Epithelial cell of esophagus (primary cell): ENCODE data around the gene PBX3.
A peak's percentile ranks its signal among the peaks of the same experiment; 100 is the strongest.
"Not testable (repeated sequence)": the region's sequence is repeated elsewhere in the genome, so short reads cannot be mapped to it uniquely, and the experiment has no call there.

ENCODE experiments used
- DNase-seq: peaks from one replicate; pipeline ENCODE4 v3.0.0; 2010; ENCODE audit warnings: low read depth
- H3K4me3 ChIP-seq: 2 replicates; pipeline ENCODE4 v1.5.1; 2011; ENCODE audit warnings: mild to moderate bottlenecking, low read length, control low read depth
- TF ChIP-seq, protein P1 (sequence below): IDR thresholded peaks from 2 replicates; pipeline ENCODE4 v1.5.1; 2011; ENCODE audit warnings: low read depth, mild to moderate bottlenecking, low read length, control low read depth, inconsistent platforms; ENCODE audit not compliant: insufficient read depth; ENCODE audit errors: missing control alignments

The PBX3 gene

GRCh38 chr9:125772740-125773139 lies 25.6 kb downstream of the PBX3 start:
- DNase-seq, result peak; percentile 15
- no peak overlapping the region for H3K4me3 ChIP-seq
- TF ChIP-seq, protein P1, sequence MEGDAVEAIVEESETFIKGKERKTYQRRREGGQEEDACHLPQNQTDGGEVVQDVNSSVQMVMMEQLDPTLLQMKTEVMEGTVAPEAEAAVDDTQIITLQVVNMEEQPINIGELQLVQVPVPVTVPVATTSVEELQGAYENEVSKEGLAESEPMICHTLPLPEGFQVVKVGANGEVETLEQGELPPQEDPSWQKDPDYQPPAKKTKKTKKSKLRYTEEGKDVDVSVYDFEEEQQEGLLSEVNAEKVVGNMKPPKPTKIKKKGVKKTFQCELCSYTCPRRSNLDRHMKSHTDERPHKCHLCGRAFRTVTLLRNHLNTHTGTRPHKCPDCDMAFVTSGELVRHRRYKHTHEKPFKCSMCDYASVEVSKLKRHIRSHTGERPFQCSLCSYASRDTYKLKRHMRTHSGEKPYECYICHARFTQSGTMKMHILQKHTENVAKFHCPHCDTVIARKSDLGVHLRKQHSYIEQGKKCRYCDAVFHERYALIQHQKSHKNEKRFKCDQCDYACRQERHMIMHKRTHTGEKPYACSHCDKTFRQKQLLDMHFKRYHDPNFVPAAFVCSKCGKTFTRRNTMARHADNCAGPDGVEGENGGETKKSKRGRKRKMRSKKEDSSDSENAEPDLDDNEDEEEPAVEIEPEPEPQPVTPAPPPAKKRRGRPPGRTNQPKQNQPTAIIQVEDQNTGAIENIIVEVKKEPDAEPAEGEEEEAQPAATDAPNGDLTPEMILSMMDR, result no peak

GRCh38 chr9:125774106-125774505 lies 26.9 kb downstream of the PBX3 start:
- TF ChIP-seq, protein P1, result no peak
- DNase-seq, result no peak
- H3K4me3 ChIP-seq, result no peak overlapping the region

- DNase-seq, H3K4me3 ChIP-seq: not testable (repeated sequence)
Observed at GRCh38 chr9:125776789-125777188, 29.6 kb downstream of the PBX3 start.

DNA sequence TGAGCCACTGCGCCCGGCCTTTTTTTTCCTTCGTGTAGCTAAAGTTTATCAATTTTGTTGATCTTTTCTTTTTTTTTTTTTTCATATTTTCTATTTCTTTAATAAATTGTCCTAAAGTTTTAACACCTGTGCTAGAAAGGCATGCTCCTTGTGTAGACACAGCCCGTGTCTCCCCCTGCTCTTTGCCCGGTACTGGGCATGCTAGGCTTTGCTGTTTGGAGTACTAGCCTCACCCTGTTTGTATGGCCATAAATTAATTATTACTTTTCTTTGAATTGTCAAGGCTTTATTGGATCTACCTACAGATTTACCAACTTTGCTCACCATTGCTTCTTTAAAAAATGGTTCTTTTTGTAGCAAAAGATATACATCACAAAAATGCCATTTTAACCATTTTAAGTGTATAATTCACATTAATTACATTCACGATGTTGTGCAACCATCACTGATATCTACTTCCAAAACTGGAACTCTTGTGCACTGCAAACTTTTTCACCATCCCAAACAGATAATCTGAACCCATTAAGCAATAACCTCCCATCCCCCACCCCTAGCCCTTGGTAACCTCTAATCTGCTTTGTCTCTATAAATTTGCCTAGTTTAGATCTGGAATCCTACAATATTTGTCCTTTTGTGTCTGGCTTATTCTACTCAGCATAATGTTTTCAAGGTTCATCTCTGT lies 31.5 kb downstream of the PBX3 start:
- DNase-seq, H3K4me3 ChIP-seq: not testable (repeated sequence)

- not testable (repeated sequence) for DNase-seq, H3K4me3 ChIP-seq
Observed at GRCh38 chr9:125779220-125779565, 32.0 kb downstream of the PBX3 start.

DNA sequence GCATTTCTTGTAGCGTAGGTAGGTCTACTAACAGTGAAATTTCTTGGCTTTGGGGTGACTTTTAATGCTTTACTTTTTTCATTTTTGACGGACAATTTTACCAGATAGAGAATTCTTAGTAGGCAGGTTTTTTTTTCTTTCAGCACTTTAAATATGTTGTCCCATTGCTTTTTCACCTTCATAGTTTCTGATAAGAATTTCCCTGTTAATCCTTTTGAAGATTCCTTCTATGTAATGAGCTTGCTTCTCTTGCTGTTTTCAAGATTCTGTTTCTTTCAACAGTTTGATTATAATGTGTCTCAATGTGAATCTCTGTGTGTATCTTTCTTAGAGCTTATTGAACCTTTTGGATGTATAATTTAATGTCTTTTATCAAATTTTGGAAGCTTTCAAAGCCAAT lies 35.5 kb downstream of the PBX3 start:
- DNase-seq, result no peak
- H3K4me3 ChIP-seq, result no peak overlapping the region
- TF ChIP-seq, protein P1, result no peak

DNA sequence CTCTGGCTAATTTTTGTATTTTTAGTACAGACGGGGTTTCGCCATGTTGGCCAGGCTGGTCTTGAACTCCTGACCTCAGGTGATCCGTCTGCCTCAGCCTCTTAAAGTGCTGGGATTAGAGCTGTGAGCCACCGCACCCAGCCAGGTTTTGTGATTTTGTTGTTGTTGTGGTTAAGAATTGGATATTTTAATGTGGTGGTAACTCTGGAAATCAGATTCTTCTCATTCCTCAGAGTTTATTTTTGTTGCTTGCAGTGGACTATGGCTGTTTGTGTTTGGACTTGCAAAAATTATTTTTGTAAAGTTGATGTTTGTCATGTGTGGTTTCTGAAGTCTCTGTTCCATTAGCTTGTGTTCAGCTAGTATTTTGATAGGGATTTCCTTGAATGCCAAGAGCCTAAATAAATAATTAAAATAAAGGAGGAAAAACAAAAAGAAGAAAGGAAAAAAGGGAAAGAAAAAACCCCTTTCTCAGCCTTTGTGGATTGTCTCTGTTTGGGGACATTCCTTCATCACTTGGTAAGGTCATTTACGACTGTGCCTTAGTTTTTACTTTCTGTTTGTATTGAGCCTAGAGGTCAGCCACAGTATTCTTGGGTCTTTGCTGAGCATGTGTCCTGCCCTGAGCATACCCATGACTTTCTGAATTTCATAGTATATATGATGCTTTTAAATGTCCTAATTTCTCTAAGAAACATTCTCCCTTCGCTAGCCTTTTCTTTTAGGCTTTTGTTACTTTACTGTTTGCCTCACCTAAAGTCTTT lies 37.3 kb downstream of the PBX3 start:
- TF ChIP-seq, protein P1, result no peak
- no peak for DNase-seq
- no peak overlapping the region for H3K4me3 ChIP-seq

GRCh38 chr9:125785248-125785751 lies 38.1 kb downstream of the PBX3 start:
- TF ChIP-seq, protein P1, result no peak
- no peak overlapping the region for H3K4me3 ChIP-seq
- no peak for DNase-seq
